SK-N-SH (cell line): ENCODE measurements around the gene ARHGEF1.

ENCODE experiments used
- EP300 ChIP-seq, 2 experiments: IDR thresholded peaks; 2 replicates each; pipeline versions ENCODE4 v1.4.0 to v1.6.1; 2012; ENCODE audit warnings: borderline replicate concordance in 1 of 2, low read depth in 1 of 2, low read length in 1 of 2
- MXI1 ChIP-seq: IDR thresholded peaks from 2 replicates; pipeline ENCODE4 v1.6.1; 2012; ENCODE audit warnings: mild to moderate bottlenecking, low read depth, low read length, improper control_type of control experiment
- NRF1 ChIP-seq: IDR thresholded peaks from 2 replicates; pipeline ENCODE4 v1.6.1; 2012; ENCODE audit warnings: low read depth, mild to moderate bottlenecking, low read length
- SMC3 ChIP-seq: IDR thresholded peaks from 2 replicates; pipeline ENCODE4 v1.6.1; 2012; ENCODE audit warnings: low read depth, low read length, improper control_type of control experiment
- TF ChIP-seq, protein P1 (sequence below): fragments of 200-600 bp; sonication (generic); IDR thresholded peaks from 2 replicates; pipeline ENCODE4 v1.6.1; 2017; ENCODE audit warnings: antibody characterized with exemption, mild to moderate bottlenecking, moderate library complexity
- TF ChIP-seq, protein P2 (sequence below): IDR thresholded peaks from 2 replicates; pipeline ENCODE4 v1.6.1; 2012; ENCODE audit warnings: mild to moderate bottlenecking, low read depth, low read length, moderate library complexity
- TF ChIP-seq, protein P3 (sequence below): IDR thresholded peaks from 2 replicates; pipeline ENCODE4 v1.4.0; 2012; ENCODE audit warnings: low read depth, borderline replicate concordance

DNA sequence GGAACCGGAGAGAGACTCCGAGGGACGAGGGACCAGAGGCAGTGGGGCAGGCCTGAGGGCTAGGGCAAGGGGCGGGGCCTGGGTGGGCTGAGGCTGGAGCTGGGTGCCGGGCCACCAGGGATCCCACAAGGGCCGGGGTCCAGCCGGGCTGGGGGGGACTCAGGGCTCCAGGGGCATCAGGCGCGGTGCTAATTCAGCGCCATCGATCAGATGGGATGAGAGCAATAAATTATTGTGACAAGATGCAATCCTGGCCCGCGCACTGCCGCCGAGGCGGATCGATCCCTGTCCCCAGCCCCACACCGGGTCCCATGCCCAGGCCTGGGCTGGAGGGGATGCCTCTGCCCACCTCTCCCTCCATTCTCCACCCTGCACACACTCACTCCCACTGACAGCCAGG lies 39.6 kb downstream of the ARHGEF1 start:
- TF ChIP-seq MXI1 (no peak), SMC3 (no peak), EP300 (IDR thresholded peaks at IDR 0.05; ENCODE audit: borderline replicate concordance in 1 of 2, low read depth in 1 of 2, low read length in 1 of 2) (no peak), NRF1 (no peak)
- TF ChIP-seq, protein P1, sequence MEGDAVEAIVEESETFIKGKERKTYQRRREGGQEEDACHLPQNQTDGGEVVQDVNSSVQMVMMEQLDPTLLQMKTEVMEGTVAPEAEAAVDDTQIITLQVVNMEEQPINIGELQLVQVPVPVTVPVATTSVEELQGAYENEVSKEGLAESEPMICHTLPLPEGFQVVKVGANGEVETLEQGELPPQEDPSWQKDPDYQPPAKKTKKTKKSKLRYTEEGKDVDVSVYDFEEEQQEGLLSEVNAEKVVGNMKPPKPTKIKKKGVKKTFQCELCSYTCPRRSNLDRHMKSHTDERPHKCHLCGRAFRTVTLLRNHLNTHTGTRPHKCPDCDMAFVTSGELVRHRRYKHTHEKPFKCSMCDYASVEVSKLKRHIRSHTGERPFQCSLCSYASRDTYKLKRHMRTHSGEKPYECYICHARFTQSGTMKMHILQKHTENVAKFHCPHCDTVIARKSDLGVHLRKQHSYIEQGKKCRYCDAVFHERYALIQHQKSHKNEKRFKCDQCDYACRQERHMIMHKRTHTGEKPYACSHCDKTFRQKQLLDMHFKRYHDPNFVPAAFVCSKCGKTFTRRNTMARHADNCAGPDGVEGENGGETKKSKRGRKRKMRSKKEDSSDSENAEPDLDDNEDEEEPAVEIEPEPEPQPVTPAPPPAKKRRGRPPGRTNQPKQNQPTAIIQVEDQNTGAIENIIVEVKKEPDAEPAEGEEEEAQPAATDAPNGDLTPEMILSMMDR = no peak
- TF ChIP-seq, protein P2, sequence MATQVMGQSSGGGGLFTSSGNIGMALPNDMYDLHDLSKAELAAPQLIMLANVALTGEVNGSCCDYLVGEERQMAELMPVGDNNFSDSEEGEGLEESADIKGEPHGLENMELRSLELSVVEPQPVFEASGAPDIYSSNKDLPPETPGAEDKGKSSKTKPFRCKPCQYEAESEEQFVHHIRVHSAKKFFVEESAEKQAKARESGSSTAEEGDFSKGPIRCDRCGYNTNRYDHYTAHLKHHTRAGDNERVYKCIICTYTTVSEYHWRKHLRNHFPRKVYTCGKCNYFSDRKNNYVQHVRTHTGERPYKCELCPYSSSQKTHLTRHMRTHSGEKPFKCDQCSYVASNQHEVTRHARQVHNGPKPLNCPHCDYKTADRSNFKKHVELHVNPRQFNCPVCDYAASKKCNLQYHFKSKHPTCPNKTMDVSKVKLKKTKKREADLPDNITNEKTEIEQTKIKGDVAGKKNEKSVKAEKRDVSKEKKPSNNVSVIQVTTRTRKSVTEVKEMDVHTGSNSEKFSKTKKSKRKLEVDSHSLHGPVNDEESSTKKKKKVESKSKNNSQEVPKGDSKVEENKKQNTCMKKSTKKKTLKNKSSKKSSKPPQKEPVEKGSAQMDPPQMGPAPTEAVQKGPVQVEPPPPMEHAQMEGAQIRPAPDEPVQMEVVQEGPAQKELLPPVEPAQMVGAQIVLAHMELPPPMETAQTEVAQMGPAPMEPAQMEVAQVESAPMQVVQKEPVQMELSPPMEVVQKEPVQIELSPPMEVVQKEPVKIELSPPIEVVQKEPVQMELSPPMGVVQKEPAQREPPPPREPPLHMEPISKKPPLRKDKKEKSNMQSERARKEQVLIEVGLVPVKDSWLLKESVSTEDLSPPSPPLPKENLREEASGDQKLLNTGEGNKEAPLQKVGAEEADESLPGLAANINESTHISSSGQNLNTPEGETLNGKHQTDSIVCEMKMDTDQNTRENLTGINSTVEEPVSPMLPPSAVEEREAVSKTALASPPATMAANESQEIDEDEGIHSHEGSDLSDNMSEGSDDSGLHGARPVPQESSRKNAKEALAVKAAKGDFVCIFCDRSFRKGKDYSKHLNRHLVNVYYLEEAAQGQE = no peak
- TF ChIP-seq, protein P3, sequence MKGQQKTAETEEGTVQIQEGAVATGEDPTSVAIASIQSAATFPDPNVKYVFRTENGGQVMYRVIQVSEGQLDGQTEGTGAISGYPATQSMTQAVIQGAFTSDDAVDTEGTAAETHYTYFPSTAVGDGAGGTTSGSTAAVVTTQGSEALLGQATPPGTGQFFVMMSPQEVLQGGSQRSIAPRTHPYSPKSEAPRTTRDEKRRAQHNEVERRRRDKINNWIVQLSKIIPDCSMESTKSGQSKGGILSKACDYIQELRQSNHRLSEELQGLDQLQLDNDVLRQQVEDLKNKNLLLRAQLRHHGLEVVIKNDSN = no peak
